ENCODE data around the gene RTL5.

The RTL5 gene

DNA sequence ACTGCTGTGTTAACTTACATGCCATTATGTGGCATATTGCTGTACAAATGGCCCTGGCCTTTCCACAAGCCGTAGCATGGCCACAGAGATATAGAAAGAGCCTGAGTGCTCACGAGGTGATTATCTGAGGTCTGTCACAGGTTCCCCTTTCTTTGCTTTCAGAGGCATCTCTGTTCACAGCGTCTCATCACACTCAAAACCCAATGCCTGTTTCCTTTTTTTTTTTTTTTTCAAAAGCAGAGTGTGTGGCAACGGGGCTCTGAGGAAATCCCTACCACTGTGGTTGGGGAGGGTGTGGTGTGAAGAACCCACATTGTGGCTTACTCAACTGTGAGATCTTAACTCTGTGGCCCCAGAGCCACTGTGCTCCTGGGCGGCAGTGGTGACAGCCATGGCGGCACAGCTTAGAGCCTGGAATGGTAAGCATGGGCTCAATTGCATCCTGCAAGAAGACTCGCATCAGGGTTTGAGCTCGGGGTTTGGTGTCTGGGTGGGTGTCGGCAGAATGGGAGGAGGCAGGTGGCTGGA, 30.8 kb downstream of the RTL5 start:
- Histone ChIP-seq H3K27me3 (ENCODE audit: insufficient read depth, low read length, poor library complexity, severe bottlenecking) (no peaks in the 10 kb centered on the region), H3K9me3 (ENCODE audit: insufficient read depth, low read depth, low read length) (no peaks in the 10 kb centered on the region), H4K20me1 (ENCODE audit: insufficient read depth, low read length, poor library complexity, severe bottlenecking) (no peaks in the 10 kb centered on the region), H3K9ac (ENCODE audit: low read depth, low read length, poor library complexity, severe bottlenecking) (peak overlapping the region; percentile 46), H2AFZ (ENCODE audit: low read length) (no peak overlapping the region), H3F3A (ENCODE audit: low read depth) (no peaks in the 10 kb centered on the region), H3K9me2 (replicated peaks; ENCODE audit: low read depth, low read length) (no peaks in the 10 kb centered on the region), H3K4me3 (ENCODE audit: low read length, poor library complexity, severe bottlenecking) (peak overlapping the region; percentile 62), H3K4me2 (ENCODE audit: low read depth, low read length, poor library complexity, severe bottlenecking) (peak overlapping the region; percentile 69), H3K79me2 (ENCODE audit: insufficient read depth, low read length) (no peaks in the 10 kb centered on the region), H3K4me1 (ENCODE audit: insufficient read depth, low read length, poor library complexity, severe bottlenecking) (peaks cover 41% of the 10 kb centered on the region), H3K36me3 (ENCODE audit: insufficient read depth, low read length) (no peaks in the 10 kb centered on the region)
- TF ChIP-seq, protein P1, sequence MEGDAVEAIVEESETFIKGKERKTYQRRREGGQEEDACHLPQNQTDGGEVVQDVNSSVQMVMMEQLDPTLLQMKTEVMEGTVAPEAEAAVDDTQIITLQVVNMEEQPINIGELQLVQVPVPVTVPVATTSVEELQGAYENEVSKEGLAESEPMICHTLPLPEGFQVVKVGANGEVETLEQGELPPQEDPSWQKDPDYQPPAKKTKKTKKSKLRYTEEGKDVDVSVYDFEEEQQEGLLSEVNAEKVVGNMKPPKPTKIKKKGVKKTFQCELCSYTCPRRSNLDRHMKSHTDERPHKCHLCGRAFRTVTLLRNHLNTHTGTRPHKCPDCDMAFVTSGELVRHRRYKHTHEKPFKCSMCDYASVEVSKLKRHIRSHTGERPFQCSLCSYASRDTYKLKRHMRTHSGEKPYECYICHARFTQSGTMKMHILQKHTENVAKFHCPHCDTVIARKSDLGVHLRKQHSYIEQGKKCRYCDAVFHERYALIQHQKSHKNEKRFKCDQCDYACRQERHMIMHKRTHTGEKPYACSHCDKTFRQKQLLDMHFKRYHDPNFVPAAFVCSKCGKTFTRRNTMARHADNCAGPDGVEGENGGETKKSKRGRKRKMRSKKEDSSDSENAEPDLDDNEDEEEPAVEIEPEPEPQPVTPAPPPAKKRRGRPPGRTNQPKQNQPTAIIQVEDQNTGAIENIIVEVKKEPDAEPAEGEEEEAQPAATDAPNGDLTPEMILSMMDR (conservative IDR thresholded peaks at IDR 0.05; ENCODE audit: low read length) = no peak
- no peak for TF ChIP-seq EZH2phosphoT487 (IDR thresholded peaks at IDR 0.05; ENCODE audit: borderline replicate concordance)

DNA sequence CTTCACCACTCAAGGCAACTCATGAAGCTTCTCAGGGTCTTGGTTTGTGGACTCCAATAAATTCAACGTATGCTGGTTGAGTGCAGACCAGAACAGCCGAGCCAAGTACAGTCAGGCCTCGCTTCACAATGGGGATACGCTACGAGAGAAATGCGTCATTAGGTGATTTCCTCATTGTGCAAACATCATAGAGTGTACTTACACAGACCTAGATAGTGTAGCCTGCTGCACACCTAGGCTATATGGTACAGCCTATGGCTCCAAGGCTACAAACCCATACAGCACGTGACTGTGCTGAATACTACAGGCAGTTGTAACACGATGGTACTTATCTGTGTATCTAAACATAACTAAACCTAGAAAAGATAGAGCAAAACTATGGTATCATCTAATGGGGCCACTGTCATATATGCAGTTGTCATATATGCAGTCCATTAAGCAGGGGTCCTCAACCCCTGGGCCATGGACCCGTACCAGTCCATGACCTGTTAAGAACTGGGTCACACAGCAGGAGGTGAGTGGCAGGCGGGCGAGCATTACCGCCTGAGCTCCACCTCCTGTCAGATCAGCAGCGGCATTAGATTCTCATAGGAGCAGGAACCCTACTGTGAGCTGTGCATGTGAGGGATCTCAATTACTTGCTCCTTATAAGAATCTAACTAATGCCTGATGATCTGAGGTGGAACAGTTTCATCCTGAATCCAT, 31.5 kb downstream of the RTL5 start:
- peak overlapping the region; percentile 69 for H3K4me2 ChIP-seq (ENCODE audit: low read depth, low read length, poor library complexity, severe bottlenecking)
- no peak overlapping the region for H2AFZ ChIP-seq (ENCODE audit: low read length)
- H3K9ac ChIP-seq (ENCODE audit: low read depth, low read length, poor library complexity, severe bottlenecking) = peak overlapping the region; percentile 22
- H3K27me3 ChIP-seq (ENCODE audit: insufficient read depth, low read length, poor library complexity, severe bottlenecking) = no peaks in the 10 kb centered on the region
- H3K9me3 ChIP-seq (ENCODE audit: insufficient read depth, low read depth, low read length) = no peaks in the 10 kb centered on the region
- H3K4me1 ChIP-seq (ENCODE audit: insufficient read depth, low read length, poor library complexity, severe bottlenecking) = peaks cover 37% of the 10 kb centered on the region
- TF ChIP-seq EZH2phosphoT487 (IDR thresholded peaks at IDR 0.05; ENCODE audit: borderline replicate concordance) = no peak
- TF ChIP-seq, protein P1 (conservative IDR thresholded peaks at IDR 0.05; ENCODE audit: low read length) = no peak
- no peaks in the 10 kb centered on the region for H3K36me3 ChIP-seq (ENCODE audit: insufficient read depth, low read length)
- H3F3A ChIP-seq (ENCODE audit: low read depth) = no peaks in the 10 kb centered on the region
- H3K4me3 ChIP-seq (ENCODE audit: low read length, poor library complexity, severe bottlenecking) = peak overlapping the region; percentile 39
- no peaks in the 10 kb centered on the region for H4K20me1 ChIP-seq (ENCODE audit: insufficient read depth, low read length, poor library complexity, severe bottlenecking)
- no peaks in the 10 kb centered on the region for H3K9me2 ChIP-seq (replicated peaks; ENCODE audit: low read depth, low read length)
- no peaks in the 10 kb centered on the region for H3K79me2 ChIP-seq (ENCODE audit: insufficient read depth, low read length)

DNA sequence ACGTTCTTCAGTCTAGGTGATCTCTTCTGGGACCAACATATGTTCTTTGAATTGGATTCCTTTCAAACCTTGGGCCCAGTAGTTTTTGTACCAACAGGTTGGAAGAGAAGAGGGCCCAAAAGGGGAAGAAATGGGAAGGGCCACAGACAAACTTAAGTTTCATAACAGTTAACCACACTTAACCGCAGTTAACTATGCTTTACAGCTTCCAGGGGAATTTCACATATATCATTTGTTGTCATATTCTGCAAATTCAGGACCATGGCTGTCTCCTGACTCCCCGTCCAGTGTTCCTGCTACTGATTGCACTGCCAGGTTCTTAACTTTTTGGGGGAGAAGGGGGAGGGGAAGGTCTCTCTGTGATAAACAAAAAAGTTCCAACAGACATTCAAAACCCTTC, 34.6 kb downstream of the RTL5 start:
- H3K4me1 ChIP-seq (ENCODE audit: insufficient read depth, low read length, poor library complexity, severe bottlenecking) = peaks cover 29% of the 10 kb centered on the region
- H3K27me3 ChIP-seq (ENCODE audit: insufficient read depth, low read length, poor library complexity, severe bottlenecking) = no peaks in the 10 kb centered on the region
- no peaks in the 10 kb centered on the region for H3F3A ChIP-seq (ENCODE audit: low read depth)
- no peak overlapping the region for H3K4me3 ChIP-seq (ENCODE audit: low read length, poor library complexity, severe bottlenecking)
- no peaks in the 10 kb centered on the region for H3K36me3 ChIP-seq (ENCODE audit: insufficient read depth, low read length)
- H2AFZ ChIP-seq (ENCODE audit: low read length) = no peak overlapping the region
- no peaks in the 10 kb centered on the region for H3K9me3 ChIP-seq (ENCODE audit: insufficient read depth, low read depth, low read length)
- H3K9me2 ChIP-seq (replicated peaks; ENCODE audit: low read depth, low read length) = no peaks in the 10 kb centered on the region
- H4K20me1 ChIP-seq (ENCODE audit: insufficient read depth, low read length, poor library complexity, severe bottlenecking) = no peaks in the 10 kb centered on the region
- no peak overlapping the region for H3K4me2 ChIP-seq (ENCODE audit: low read depth, low read length, poor library complexity, severe bottlenecking)
- no peak for TF ChIP-seq EZH2phosphoT487 (IDR thresholded peaks at IDR 0.05; ENCODE audit: borderline replicate concordance)
- TF ChIP-seq, protein P1 (conservative IDR thresholded peaks at IDR 0.05; ENCODE audit: low read length) = no peak
- no peak overlapping the region for H3K9ac ChIP-seq (ENCODE audit: low read depth, low read length, poor library complexity, severe bottlenecking)
- H3K79me2 ChIP-seq (ENCODE audit: insufficient read depth, low read length) = no peaks in the 10 kb centered on the region
